Measurements from ENCODE around the gene SAMD8.
"Not testable (repeated sequence)": the region's sequence is repeated elsewhere in the genome, so short reads cannot be mapped to it uniquely, and the experiment has no call there.

Gene SAMD8

DNA sequence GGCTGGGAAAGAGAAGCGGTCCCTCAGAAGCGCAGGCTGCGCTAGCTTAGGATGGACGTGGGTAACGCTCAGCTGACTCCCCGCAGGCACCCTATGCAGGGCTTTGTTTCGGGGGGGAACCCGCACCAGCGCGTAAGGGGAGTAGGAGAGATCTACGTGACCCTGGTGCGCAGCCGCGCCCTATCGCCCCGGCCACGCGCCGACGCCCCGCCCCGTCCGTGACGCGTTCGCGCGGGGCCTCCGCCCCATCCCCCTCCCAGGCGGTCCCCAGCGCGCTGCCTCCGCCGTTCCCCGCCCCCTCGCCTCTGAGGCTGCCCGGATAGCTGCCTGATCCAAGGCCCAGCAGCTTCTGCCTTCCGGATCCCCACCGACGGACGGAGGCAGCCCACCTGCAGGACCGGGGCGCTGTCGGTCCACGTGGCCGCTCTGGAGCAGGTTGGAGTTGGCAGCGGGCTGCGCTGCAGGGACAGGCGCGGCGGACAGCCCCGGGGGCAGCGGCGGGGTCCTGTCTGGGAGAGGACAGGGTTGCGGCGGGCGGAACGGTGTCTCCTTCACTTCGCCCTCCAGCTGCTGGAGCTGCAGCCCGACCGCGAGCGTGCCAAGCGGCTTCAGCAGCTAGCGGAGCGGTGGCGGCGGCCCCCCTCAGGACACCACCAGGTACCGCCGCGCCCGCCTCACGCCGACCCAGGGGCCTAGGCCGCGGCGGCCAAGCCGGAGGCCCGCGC lies 99.0 kb downstream of the SAMD8 start, which contains the start of gene VDAC2:
TSS of gene VDAC2 (plus strand) at position 515 of the 725 bp plus-strand sequence. CDS start 363 bp downstream, outside the sequence.
- in situ Hi-C loops (cut with MboI; ENCODE audit: low sequenced_read_pairs), result no loop called here

GRCh38 chr10:75211007-75211691 lies 99.7 kb downstream of the SAMD8 start:
- in situ Hi-C loops (cut with MboI; ENCODE audit: low sequenced_read_pairs), result no loop called here

DNA sequence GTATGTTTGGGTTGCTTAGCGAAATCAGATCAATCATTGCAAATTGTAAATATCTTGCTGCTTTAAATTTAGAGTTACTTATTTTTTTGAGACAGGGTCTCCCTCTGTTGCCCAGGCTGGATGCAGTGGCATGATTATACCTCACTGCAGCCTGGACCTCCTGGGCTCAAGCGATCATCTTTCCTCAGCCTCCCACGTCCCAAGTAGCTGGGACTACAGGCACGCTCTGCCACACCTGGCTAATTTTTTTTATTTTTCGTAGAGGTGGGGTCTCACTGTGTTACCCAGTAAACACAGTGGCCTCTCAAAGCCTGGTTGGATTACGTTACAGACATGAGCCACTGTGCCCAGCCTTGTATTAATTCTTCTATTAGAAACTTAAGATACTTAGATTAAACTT lies 100.9 kb downstream of the SAMD8 start:
- in situ Hi-C loops (cut with MboI; ENCODE audit: low sequenced_read_pairs), result no loop called here

GRCh38 chr10:75220274-75220673 lies 108.8 kb downstream of the SAMD8 start:
- in situ Hi-C loops (cut with MboI; ENCODE audit: low sequenced_read_pairs), result no loop called here

- in situ Hi-C loops (cut with MboI; ENCODE audit: low sequenced_read_pairs), result not testable (repeated sequence)
Measured at GRCh38 chr10:75221492-75221891, 110.0 kb downstream of the SAMD8 start.

GRCh38 chr10:75223507-75223906 lies 112.1 kb downstream of the SAMD8 start:
- in situ Hi-C loops (cut with MboI; ENCODE audit: low sequenced_read_pairs), result no loop called here

- in situ Hi-C loops (cut with MboI; ENCODE audit: low sequenced_read_pairs), result loop anchor here (25.0 kb wide), 1 partner anchor 964 kb away; no protein-coding TSS in a partner anchor
Measured at GRCh38 chr10:75226095-75226494, 114.6 kb downstream of the SAMD8 start.

GRCh38 chr10:75226656-75227055 lies 115.2 kb downstream of the SAMD8 start:
- in situ Hi-C loops (cut with MboI; ENCODE audit: low sequenced_read_pairs), result loop anchor here (25.0 kb wide), 1 partner anchor 964 kb away; no protein-coding TSS in a partner anchor

GRCh38 chr10:75228278-75228677 lies 116.8 kb downstream of the SAMD8 start:
- in situ Hi-C loops (cut with MboI; ENCODE audit: low sequenced_read_pairs), result loop anchor here (25.0 kb wide), 1 partner anchor 966 kb away; no protein-coding TSS in a partner anchor

DNA sequence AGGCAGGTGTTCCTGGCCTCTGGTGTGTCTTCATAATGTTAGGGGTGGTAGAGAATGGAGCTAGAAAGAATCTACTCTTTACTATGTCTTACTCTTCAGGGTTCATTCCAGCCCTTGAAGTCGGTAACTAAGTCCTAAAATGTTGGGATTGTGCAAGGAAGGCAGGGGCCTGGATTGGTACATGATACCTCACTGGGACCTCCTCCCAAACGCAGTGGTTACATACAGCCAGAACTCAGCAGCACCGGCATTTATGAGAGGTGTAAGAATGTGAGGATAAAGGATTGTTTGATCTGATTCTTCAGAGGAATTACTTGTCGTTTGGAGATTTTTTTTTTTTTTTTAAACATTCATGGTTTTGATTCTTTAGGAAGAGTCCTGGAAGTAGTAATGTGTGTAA lies 117.4 kb downstream of the SAMD8 start:
- in situ Hi-C loops (cut with MboI; ENCODE audit: low sequenced_read_pairs), result loop anchor here (25.0 kb wide), 1 partner anchor 967 kb away; no protein-coding TSS in a partner anchor

GRCh38 chr10:75229971-75230370 lies 118.5 kb downstream of the SAMD8 start:
- in situ Hi-C loops (cut with MboI; ENCODE audit: low sequenced_read_pairs), result loop anchor here (25.0 kb wide), 1 partner anchor 968 kb away; no protein-coding TSS in a partner anchor

DNA sequence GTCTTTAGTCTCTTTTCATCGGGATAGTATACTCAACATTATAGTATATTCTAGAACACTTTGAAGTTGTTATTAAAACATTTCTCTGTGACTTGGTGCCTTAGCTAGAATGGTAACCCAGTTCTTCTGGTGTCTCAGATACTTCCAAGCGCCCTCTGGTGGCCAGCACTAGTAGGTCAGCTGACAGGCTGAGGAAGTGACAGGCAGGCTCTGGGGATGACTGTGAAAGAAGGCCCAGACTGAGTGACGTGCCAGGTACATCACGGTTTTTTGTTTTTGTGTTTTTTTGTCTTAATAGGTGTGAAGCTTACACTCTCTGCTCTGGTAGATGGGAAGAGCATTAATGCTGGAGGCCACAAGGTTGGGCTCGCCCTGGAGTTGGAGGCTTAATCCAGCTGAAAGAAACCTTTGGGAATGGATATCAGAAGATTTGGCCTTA lies 119.2 kb downstream of the SAMD8 start:
- in situ Hi-C loops (cut with MboI; ENCODE audit: low sequenced_read_pairs), result loop anchor here (25.0 kb wide), 1 partner anchor 968 kb away; no protein-coding TSS in a partner anchor
